ENCODE results near the gene ADGRL1. TPM values are rescaled to one million over a fixed set of nuclear protein-coding genes. Genes with fewer than 3 reads are reported as not detected.
A peak's percentile ranks its signal among the peaks of the same experiment; 100 is the strongest.

ADGRL1 gene
- total and polyA plus RNA-seq, 9 of the 15 experiments (the other 6 are each of a cell fraction or from before 2014, with no cell fraction given): 0.14 to 37.0 (median 8.6) TPM

DNA sequence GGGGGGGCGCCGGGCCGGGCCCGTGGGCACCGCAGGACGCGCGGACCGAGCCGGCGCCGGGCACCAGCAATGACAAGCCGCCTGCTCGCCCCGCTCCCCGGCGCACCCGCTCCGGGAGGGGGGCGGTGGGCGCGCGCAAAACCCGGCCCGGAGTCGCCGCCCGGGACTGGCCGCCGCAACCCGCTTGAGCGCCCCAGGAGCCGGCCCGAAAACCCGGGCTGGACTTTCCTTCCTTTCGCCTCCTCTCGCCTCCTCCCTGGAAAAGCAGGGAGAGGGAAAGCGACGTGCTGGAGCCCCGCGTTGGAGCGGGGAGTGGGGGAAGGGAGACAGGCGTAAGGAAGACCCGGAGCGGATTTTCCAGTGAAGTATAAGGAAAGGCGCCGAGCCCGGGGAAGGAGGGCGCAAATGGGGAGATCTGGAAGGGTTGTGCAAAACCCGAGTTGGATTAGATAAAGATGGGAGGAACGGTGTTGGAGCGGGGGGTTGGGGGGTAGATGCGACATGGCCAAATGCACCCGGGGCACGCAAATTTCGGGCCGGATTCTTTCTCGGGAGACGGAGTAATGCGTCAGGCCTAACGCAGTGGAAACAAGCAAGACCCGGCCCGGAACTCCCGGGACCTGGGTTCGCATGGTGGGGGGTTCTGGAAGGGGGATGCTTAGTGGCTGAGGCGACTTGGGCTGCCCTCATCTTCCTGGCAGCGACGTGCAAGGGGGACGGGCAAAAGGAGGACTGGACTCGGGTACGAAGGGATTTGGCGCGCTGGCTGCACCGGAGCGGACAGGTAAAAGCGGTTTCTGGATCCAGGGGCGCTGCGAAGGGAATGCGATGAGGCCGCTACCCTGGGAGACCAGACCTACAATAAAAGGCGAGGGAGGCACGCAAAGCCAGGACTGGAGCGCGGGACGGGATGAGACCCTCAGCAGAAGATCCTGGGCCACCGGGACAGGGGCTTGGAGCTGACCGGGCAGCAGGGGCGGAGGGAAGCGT lies 1.1 kb upstream of the ADGRL1 start (continued):
- TF ChIP-seq PCBP1 (IDR thresholded peaks at IDR 0.05; ENCODE audit: low read depth, low read length, poor library complexity, severe bottlenecking) (peak; percentile 59), ZBTB7A (IDR thresholded peaks at IDR 0.05; ENCODE audit: borderline replicate concordance, control insufficient read depth, low read depth, low read length) (peak; percentile 74; the same call in 1 of the 2 replicates), SP1 (CRISPR knock-in tag; IDR thresholded peaks at IDR 0.05) (peak; percentile 69), L3MBTL2 (IDR thresholded peaks at IDR 0.05) (peak; percentile 28; the same call in 1 of the 2 replicates), ZBTB33 (CRISPR knock-in tag; IDR thresholded peaks at IDR 0.05) (peak; percentile 23; the same call in 1 of the 2 replicates), GTF2A2 (tag; IDR thresholded peaks at IDR 0.05) (0 out of 2 replicates have a peak, but pooled peaks have one; percentile 22), MTA3 (IDR thresholded peaks at IDR 0.05; ENCODE audit: borderline replicate concordance) (peak; percentile 64; the same call in 1 of the 2 replicates), PHF8 (IDR thresholded peaks at IDR 0.05; ENCODE audit: borderline replicate concordance, low read length) (peak; percentile 35; the same call in 1 of the 2 replicates), ZBTB40 (IDR thresholded peaks at IDR 0.05) (peak; percentile 70), ZBTB40 (CRISPR knock-in tag; IDR thresholded peaks at IDR 0.05) (0 out of 2 replicates have a peak, but pooled peaks have one; percentile 24), EP400 (IDR thresholded peaks at IDR 0.05) (peak; percentile 60), CHD2 (IDR thresholded peaks at IDR 0.05; ENCODE audit: low read depth, low read length) (peak; percentile 62), TFAP4 (CRISPR knock-in tag; IDR thresholded peaks at IDR 0.05; ENCODE audit: borderline replicate concordance) (peak; percentile 61), NFIC (IDR thresholded peaks at IDR 0.05) (peak; percentile 14; the same call in 1 of the 2 replicates)
